Measurements from ENCODE around the gene DUSP1. TPM values are rescaled to one million over a fixed set of nuclear protein-coding genes. Genes with fewer than 3 reads are reported as not detected.

Gene DUSP1
- total and polyA plus RNA-seq, 9 of the 15 experiments (the other 6 are each of a cell fraction or from before 2014, with no cell fraction given) = 2.1 to 14.2 (median 8.5) TPM

- no peak for TF ChIP-seq TSHZ1 (CRISPR knock-in tag; IDR thresholded peaks at IDR 0.05)
- TF ChIP-seq NR2C1 (IDR thresholded peaks at IDR 0.05) = no peak
- no peak for TF ChIP-seq NR2C1 (tag; IDR thresholded peaks at IDR 0.05)
- TF ChIP-seq ATF3 (IDR thresholded peaks at IDR 0.05) = peak; percentile 69
- TF ChIP-seq ATF3 (CRISPR knock-in tag; conservative IDR thresholded peaks at IDR 0.05) = no peak
- TF ChIP-seq MEF2D (tag; conservative IDR thresholded peaks at IDR 0.05; ENCODE audit: low read depth) = no peak
- no peak for TF ChIP-seq SPI1 (IDR thresholded peaks at IDR 0.05; ENCODE audit: borderline replicate concordance, low read depth, low read length)
- no peak for TF ChIP-seq NFYB (IDR thresholded peaks at IDR 0.05; ENCODE audit: extremely low read depth, insufficient read length)
- TF ChIP-seq ZFX (CRISPR knock-in tag; IDR thresholded peaks at IDR 0.05) = no peak
- no peak for TF ChIP-seq ZNF282 (CRISPR knock-in tag; IDR thresholded peaks at IDR 0.05)
- TF ChIP-seq HNRNPUL1 (IDR thresholded peaks at IDR 0.05; ENCODE audit: low read length) = no peak
- TF ChIP-seq ZNF263 (CRISPR knock-in tag; IDR thresholded peaks at IDR 0.05; ENCODE audit: borderline replicate concordance) = no peak
- TF ChIP-seq CREB3L1 (IDR thresholded peaks at IDR 0.05; ENCODE audit: borderline replicate concordance, low read depth) = no peak
- TF ChIP-seq ZNF384 (IDR thresholded peaks at IDR 0.05; ENCODE audit: low read depth, low read length) = 0 out of 2 replicates have a peak, but pooled peaks have one; percentile 34
Measured at GRCh38 chr5:172801179-172801671, 30.2 kb upstream of the DUSP1 start (continued).
